Ovary (tissue), 3 donors: ENCODE results near the gene SV2C.

ENCODE experiments used
- CTCF ChIP-seq, 3 donors: fragments of 450-650 bp in 2 of 3; fragments of 200-600 bp in 1 of 3; IDR thresholded peaks; one replicate each; pipeline versions ENCODE4 v1.5.1 to v1.8.0; 2016 to 2022; ENCODE audit warnings: antibody characterized with exemption in 3 of 3, mild to moderate bottlenecking in 1 of 3
- EP300 ChIP-seq: sonication (generic); formaldehyde crosslinking; IDR thresholded peaks from one replicate; pipeline ENCODE4 v1.6.1; 2017; ENCODE audit warnings: antibody characterized with exemption
- POLR2A ChIP-seq: fragments of 450-650 bp; IDR thresholded peaks from one replicate; pipeline ENCODE4 v1.6.1; 2017; ENCODE audit warnings: antibody characterized with exemption, mild to moderate bottlenecking, moderate library complexity
- donor health status: DM: no; HTN: no; CAD: no.

DNA sequence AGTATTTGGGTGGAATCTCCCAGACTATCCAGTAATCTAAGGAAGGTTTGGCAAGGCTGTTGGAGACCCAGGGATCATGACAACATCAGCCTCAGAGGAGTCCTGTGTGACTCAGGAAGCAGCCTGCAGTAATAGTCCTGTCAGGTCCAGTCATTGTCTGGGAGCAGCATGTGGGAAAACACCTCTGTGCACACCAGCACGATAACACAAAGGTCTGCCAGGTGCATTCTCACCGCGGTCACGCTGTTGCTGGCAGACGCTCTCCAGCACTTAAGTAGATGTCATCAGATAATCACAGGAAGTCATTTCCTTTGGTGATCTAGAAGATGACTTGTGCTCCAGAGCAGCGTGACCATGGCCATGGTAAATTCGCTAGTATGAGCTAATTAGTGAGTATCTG, 220.7 kb downstream of the SV2C start:
- TF ChIP-seq EP300: no peak
- TF ChIP-seq CTCF (IDR thresholded peaks at IDR 0.05): no peak
- TF ChIP-seq POLR2A: no peak
